ENCODE data around the gene TSPAN17.
A peak's percentile ranks its signal among the peaks of the same experiment; 100 is the strongest.
"Not testable (repeated sequence)": the region's sequence is repeated elsewhere in the genome, so short reads cannot be mapped to it uniquely, and the experiment has no call there.

TSPAN17 gene

DNA sequence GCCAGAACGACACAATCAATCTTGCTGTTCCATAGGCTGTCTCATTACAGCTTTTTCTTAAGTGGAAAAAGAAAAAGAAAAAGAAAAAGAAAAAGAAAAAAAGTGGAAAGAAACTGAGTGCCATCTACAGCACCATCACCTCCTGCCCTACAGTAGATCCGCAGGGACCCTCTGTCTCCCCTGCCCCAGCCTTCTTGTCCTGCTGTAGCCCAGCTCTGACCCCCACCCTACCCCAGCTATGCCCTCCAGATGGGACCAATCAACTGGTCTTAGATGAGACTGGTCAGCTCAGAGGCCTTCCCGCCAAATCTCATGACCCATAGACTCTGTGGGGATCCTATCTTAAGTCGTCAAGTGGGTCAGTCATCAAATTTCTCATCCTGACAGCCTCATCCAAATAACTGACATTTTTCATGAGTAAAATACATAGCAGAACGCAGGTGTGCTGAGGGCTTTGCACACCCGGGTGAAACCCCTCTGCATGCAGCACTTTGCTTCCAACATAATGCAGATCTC, 34.8 kb downstream of the TSPAN17 start:
- DNase-seq, result no peak

DNA sequence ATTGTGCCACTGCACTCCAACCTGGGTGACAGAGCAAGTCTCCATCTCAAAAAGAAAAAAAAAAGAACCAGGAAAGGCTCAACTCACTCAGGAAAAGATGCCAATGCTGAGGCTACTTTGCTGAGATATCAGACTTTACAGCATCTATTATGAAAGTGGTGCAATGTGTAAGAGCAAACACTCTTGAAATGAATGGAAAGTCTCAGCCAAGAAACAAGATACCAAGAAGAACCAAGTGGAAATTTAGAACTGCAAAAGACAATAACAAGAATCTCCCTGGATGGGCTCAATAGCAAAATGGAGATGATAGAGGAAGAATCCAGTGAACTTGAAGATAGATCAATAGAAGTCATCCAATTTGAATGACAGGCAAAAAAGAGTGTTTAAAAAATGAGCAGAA, 37.7 kb downstream of the TSPAN17 start:
- no peak for DNase-seq

GRCh38 chr5:176687247-176687646, 40.0 kb downstream of the TSPAN17 start:
- no peak for DNase-seq

DNA sequence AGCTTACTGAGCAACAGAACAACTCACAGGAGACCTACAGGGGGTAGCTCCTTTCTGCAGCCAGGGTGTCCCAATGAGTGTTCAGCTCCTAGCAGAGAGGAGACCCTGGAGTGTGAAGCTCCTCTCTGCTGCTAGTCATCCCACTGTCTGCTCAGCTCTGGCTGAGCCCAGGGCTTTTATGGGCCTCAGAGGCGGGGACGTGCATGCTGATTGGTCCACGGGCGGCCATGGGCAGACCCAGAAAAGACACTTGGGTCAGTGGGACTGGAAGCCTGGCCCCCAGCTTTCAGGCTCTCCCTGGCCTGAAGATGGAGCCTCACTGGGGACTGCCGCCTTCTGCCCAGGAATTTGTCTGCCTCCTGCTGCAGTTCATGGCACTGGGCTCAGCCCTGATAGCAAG, 40.6 kb downstream of the TSPAN17 start:
- no peak for DNase-seq

DNA sequence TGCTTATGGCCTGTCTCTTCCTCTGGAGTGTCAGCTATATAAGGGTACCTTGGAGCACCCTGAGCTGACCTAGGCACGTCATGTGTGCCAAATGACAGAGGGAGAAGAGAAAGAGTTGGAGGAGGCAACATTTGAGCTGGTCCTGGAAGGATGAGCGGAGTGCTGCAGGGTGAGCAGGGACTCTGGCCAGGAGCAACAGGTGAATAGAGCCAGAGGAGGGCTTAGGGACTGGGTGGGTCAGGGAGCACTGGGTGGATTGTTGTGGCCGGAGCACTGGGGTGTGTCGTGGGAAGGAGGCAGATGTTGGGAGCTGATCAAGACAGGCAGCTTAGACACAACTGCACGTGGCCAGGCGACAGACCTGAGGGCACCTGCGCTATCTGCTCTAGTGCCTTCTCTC, 43.6 kb downstream of the TSPAN17 start:
- DNase-seq, result no peak

DNA sequence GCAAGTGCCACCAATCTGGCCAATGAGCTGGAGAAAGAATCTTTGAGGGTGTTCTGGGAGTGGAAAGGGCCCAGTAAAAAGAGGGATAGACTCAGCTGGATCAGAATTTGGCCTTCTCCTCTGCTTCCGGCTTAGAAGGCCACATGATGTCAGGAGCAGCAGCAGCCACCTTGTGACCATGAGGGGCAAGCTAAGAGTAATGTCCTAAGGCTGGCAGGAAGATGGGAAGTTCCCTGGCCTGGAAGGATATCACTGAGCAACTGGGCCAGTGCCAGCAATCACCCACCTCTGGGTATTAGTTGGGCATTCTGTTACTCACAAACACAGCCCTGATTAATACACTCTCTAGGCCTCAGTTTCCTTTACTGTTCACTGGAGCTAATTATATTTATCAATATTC, 44.2 kb downstream of the TSPAN17 start:
- DNase-seq, result no peak

DNA sequence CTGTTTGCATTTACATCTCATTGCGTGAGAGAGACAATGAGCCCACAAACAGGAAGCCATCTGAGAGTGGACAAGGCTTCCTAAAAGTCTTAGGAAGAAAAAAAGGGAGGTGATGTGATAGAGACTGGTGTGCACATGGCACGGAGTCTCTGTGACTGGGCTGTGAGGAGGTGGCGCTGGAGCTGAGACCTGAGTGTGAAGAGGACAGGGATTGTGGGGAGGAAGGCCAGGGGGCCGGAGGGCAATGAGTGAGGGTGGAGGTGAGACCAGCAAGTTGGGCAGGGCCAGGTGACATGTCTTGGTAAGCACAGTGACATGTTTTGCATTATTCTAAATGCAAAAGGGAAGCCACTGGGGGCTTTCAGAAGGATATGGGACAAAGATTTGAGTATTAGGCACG, 45.0 kb downstream of the TSPAN17 start:
- DNase-seq, result no peak

DNA sequence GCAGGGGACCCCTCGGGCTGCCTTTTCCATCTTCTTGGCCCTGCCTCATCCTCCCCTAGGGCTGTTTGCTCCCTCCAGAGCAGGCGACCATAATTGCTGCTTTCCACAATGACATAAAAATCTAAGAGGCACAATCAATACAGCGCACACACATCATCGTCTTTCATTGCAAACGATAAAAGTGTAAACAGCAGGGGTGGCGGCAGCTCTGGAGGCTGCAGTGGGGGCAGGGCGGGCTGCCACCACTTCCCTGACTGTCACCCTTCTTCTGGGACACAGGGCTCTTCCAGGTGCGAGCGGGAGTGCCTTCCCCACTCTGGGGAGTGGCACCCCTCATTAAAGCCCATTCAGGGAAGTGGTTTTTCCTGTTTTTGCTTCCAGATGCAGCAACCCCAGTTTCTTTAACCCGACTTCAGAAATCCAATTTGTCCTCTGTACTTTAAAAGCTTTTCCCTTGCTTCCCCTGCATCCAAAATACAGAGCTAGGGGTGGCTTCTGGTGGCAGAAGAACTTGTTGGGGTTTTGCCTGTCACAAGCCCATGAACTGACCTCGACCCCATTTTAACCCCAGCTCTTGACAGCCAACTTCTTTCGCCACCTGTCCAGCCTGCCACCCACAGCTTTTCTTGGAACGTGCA, 45.7 kb downstream of the TSPAN17 start:
- no peak for DNase-seq

DNA sequence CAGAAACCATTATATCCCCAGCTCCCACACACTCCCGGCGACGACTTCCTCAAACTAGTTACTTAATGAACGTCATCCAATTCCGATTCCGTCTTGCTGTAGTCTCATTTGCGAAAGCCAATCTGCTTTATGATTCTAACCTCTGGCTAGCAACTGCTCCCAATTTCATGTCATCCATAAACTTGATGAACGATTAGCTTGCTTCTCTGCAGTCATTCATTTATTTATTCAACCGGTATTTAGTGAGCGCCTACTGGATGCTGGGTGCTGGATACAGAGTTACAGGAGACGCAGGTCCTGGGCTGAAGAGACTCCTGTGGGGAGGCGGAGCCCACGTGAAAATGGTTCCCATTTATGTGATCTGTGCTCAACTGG, 46.2 kb downstream of the TSPAN17 start:
- DNase-seq, result no peak

GRCh38 chr5:176694146-176694545, 46.9 kb downstream of the TSPAN17 start:
- DNase-seq, result no peak

GRCh38 chr5:176694631-176695030, 47.3 kb downstream of the TSPAN17 start:
- DNase-seq, result no peak

DNA sequence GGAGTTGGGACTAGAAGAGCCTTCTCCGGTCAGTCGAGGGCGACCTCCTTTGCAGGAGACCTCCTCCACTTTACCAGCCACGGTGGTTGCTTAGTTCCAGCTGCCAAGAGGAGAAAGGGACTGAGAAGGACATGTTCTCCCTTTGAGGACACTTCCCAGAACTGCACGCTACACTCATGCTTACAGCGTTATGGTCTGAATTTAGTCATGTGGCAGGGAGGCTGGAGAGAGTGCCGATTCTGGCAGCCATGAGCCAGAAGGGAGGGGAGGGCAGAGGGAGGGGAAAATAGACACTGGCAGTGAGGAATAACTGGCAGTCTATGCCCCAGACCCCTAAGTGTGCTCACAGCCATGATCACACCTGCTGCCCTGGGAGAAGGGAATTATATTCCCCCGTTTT, 47.8 kb downstream of the TSPAN17 start:
- DNase-seq, result no peak

DNA sequence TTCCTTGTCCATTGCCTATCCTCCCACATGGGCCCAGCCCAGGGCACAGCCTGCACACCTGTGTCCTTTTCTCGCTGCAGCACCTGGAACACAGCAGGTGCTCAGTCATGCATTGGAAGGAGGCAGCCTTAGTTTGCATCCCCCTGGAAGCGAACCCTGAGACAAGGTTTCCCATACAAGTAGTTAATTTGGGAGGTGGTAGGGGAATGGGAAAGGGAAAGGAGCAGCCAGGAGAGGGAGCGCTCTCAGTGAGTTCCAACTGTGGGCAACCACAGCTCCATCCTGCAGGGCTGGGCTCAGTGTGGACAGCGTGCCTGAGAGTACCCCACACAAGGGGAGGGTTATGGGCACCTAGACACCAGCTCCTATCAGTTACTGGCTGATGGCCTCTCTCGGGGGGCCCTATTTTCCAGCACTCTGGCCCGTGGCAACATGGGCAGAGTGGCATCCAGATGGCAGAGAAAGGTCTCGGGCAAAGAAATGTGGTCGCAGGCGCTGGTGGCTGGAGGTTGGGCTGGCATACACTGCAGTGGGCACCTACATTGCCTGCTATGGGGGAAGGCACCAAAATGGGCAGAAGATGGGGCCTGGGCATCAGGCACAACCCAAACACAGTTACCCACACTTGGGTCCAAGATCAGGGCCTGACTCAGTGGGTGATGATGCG, 50.1 kb downstream of the TSPAN17 start:
- DNase-seq, result no peak

DNA sequence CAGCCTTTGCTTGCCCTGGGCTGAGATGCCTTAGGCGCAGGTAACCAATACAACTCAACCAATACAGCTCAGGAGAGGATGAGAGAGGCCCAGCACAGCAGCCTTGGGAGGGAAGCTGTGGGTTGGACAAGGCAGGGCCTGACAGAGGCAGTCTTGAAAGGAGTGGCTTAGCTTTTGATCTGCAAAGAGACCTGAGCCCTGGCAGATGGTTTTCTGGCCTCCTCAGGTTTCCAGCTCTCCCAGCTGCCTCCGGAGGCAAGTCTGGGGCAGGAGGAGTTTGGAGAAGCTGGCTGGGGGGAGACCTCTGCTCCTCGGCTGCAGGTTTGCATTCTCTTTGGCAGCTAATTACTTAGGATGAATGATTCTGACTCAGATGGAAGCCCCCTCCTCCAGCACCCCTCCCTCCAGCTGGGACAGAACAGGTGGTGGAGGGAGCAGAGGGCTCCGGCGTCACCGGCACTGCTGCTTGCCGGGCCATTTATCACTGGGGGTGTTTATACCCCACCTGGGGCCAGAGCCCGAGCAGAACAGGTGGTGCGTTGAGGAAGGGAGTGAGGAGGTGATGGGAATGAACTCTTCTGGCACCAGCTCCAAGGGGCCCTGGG, 50.8 kb downstream of the TSPAN17 start:
- no peak for DNase-seq

GRCh38 chr5:176699446-176699845, 52.2 kb downstream of the TSPAN17 start:
- DNase-seq, result not testable (repeated sequence)

- peak; percentile 11 for DNase-seq
These were observed 53.1 kb downstream of the TSPAN17 start for GRCh38 chr5:176700239-176700847.

- no peak for DNase-seq
These were observed 55.7 kb downstream of the TSPAN17 start for GRCh38 chr5:176702671-176703641.

DNA sequence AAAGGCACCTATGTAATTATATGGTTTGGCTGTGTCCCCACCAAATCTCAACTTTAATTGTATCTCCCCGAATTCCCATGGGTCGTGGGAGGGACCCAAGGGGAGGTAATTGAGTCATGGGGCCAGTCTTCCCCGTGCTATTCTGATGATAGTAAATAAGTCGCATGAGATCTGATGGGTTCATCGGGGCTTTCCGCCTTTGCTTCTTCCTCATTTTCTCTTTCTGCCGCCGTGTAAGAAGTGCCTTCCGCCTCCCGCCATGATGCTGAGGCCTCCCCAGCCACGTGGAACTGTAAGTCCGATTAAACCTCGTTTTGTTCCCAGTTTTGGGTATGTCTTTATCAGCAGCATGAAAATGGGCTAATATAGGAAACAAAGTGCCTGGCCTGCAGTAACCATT, 56.6 kb downstream of the TSPAN17 start:
- no peak for DNase-seq

GRCh38 chr5:176704355-176704754, 57.1 kb downstream of the TSPAN17 start:
- DNase-seq, result no peak

DNA sequence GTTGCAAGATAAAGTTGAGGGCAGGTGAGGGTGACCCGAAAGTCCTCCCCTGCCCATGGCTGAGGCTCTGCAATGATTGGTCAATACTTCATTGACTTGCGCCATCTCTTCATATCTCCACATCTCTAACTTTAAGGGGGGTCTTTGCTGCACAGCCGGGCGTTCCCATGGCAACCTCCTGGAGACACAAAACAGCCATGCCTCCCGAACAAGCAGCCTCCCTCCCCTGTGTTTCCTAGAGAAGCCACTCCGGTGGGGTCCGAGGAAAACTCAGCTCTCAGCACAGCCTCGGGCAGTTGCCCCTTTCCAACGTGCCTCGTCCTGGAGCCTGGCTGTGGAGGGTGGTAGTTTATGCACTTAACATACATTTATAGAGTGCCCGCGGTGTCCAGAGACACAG, 57.5 kb downstream of the TSPAN17 start:
- DNase-seq, result no peak

Data from CD4-positive, alpha-beta T cell treated with Interleukin-10 for 1 hour (primary cell).